HG03159 (cell line): ENCODE results near the gene HJV.
A peak's percentile ranks its signal among the peaks of the same experiment; 100 is the strongest.
"Not testable (repeated sequence)": the region's sequence is repeated elsewhere in the genome, so short reads cannot be mapped to it uniquely, and the experiment has no call there.

Experiments used
- ATAC-seq: cut with Tn5 transposase; IDR thresholded peaks from one replicate; pipeline ENCODE4 v1.9.1; 2021; ENCODE audit warnings: mild to moderate bottlenecking, moderate library complexity; ENCODE audit not compliant: unreplicated experiment

HJV gene, protein sequence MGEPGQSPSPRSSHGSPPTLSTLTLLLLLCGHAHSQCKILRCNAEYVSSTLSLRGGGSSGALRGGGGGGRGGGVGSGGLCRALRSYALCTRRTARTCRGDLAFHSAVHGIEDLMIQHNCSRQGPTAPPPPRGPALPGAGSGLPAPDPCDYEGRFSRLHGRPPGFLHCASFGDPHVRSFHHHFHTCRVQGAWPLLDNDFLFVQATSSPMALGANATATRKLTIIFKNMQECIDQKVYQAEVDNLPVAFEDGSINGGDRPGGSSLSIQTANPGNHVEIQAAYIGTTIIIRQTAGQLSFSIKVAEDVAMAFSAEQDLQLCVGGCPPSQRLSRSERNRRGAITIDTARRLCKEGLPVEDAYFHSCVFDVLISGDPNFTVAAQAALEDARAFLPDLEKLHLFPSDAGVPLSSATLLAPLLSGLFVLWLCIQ

DNA sequence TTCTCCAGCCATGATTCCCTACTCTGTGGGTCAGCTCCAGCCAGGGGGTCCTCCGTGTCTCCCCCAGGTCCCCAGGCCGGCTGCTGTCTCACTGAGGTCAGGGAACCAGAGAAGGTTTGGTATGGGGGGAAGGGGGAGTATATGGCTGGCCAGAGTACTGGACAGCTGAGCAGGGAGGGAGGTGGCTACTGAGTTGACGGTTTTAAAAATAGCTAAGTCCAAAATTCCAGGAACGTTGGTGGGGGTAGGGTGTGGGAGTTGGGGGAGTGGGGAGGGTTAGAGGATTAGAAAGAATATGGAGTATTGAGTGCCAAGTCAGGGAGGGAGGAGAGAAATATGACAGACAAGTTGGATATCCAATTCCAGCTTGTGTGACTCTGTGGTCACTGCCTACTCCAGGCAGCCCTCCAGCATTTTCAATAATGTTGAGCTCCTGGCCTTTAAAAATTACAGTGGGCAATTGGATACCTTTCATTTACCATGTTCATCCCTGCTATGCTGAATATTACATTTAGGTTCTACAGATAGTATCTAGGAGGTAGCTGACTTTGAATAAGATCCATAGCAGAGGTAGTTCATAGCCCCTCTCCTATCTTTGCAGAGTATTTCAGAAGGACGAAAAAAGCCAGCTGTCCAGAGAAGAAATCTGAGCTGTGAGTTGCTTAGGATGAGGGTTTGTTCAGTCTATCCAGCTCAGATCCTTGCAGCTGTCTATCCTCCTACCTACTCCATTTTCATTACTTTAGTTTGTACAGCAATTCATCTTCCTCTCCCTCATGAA is at the start of gene HJV:
Gene HJV (minus strand): TSS at position 114 of the 781 bp plus-strand sequence. CDS start 1,504 bp downstream, outside the sequence.
- no peak for ATAC-seq

DNA sequence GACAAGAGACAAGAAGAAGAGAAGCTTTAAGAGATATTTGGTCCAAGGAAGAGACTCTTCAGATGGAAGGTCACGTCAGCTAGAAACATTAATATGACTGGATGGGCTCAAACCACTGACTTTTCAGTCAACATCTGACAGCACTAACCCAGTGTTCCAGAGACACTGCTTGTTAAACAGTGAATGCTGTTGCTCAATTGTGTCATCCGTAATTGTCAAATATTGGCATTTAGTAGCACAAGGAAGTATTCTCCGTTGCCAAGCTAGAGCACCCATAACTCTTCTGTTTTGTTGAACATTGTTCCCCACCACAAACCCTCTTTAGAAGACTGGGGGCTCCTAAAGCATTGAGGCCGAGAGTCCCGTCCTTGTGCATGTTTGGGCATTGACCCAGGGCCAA is 37.6 kb upstream of the HJV start:
- not testable (repeated sequence) for ATAC-seq

DNA sequence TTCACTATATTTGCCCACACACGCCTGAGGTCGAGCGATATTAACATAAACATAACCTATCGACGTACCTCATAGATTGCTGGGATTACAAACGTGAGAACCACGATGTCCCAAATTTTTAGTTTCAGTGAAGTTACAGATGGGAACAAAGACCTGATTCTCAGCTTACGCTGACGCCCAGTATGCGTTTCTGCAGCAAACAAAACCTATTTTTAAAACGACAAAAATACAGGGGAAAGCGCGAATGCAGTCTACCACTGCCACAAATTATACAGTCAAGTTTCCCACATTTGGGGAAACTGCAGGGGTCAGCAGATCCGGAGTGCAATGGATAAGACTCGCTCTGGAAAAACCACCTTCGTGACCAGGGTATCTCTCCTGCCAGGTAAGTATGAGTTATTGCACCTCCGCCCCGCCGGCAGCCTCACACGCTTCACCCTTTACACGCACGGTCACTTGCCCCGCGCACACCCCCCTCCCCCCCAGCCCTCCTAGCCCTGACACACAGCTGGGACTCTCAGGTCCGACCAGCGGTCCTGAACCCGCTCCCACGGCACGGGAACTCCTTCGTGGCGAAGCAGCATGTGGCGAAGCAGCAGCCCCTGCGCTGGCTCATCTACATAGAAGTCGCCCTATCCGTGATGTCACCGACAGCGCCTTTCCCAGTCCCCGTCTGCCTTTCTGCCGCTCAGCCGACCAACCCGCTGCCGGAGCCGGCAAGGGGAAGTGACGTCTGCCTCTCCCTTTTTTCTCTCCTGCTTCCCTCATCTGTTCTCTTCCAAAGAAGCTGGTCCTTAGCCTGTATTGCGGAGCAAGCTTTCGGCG is 30.5 kb upstream of the HJV start:
- ATAC-seq: peak; percentile 76

DNA sequence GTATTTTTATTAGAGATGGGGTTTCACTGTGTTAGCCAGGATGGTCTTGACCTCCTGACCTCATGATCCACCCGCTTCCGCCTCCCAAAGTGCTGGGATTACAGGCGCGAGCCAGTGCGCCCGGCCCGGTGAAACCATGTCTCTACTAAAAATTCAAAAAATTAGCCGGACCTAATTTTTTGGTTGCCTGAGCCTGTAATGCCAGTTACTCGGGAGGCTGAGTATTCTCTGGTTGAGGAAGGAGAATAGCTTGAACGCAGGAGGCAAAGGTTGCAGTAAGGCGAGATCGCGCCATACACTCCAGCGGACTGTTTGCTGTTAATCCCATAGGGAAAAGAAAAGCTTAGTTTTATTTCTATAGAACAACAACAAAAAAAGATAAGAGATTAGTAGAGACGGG is 29.9 kb upstream of the HJV start:
- peak; percentile 12 for ATAC-seq

DNA sequence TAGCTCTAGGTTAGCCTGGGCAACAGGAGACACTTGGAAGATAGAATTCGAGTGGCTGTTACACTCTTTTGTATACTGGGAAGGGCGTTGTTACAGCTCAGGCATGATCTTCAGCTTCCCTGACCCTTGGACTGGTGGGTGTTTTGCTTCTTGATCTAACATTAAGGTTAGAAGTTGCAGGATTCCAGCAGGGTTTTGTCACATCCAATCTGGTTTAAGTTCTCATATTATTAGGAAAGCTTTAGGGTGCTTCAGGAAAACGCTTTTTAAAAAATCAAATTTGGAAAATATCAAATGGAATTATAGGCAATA is 29.1 kb upstream of the HJV start:
- ATAC-seq: not testable (repeated sequence)

DNA sequence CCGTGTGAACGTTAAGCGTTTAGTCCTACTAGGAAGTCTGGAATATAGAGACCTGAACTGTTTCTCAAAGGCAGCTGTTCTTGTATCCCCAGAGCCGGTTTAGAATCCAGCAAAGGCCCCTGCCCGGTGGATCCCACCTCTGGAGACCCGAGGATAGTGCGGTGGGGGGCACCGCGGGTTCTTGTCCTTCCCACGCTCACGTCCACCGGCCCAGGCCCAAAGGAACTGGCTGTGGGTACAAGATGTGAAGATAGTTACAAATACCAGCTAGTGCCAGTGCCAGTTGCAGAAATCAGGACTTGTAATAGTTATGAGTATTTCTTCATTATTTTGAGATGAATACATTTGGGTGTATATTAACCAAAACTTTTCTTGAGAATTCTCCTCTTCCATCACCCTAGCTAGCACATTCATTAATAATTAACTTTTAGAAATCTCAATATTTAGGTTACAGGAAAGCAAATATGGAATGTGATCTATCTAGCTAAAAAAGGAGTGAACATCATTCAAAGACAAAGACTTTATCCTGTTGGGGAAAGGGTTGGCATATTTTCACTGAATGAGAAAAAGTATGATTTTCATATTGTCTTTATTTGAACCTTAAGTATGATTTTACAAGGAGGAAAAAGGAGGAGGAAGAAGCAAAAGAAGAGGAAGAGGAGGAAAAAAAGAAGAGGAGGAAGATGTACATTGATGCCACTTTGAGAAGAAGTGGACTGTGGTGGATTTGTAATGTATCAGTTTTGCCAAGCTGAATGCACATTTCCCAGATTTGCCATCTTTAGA is 28.5 kb upstream of the HJV start:
- not testable (repeated sequence) for ATAC-seq

DNA sequence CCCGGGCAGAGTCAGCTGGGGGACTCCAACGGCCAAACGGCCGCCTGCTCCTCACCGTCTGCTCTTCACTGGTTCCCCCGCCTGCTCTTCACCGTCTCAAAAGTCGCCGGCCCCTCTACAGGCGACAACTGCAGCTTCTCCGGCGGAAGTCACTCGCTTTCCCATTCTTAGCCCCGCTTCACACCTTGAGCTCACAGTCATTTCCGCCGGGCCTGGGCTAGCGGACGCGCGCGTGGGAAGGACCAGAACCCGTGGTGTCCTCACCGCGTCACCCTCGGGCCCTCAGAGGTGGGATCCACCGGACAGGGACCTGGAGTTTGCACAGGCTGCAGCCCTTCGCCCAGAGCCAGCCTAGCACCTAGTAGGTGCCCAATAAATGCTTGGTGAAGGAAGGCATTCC is 27.9 kb upstream of the HJV start:
- no peak for ATAC-seq

DNA sequence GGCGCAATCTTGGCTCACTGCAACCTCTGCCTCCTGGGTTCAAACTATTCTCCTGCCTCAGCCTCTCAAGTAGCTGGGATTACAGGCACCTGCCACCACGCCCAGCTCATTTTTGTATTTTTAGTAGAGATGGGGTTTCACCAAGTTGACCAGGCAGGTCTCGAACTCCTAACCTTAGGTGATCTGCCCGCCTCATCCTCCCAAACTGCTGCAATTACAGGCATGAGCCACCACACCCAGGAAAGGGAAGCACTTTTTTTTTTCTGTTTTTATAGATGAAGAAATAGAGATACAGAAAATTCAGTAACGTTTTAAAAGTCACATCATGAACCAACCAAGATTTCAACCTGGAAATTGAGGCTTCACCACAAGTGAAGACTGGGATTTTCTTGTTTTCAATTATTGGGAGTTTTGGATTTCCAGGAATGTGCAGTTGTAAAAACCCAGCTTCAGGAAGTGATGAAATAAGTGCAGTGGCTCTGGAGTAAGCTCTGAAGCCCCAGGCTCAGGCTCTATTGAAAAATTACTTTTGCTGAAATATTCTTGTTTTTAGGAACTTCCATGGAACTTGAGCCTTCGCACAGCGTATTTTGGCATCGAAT is 27.1 kb upstream of the HJV start:
- not testable (repeated sequence) for ATAC-seq

DNA sequence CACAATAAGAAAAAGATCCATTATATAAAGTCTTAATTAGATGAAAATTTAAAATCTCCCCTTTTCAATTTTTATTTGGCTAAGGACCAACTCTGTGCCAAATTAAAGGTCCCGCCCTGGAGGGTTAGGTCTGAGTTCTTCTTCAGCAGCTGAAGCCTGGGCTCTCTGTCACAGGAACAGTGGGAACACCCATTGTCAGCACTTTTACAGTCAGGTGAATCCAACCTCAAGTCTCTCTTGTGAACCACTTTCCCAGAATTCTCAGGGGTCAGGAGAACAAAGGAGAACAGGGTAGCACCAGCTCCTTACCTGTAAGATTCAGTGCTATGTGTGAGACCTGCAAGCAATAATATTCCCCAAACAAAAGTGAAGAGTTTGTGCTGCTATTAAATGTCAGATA is 25.1 kb upstream of the HJV start:
- ATAC-seq: no peak

DNA sequence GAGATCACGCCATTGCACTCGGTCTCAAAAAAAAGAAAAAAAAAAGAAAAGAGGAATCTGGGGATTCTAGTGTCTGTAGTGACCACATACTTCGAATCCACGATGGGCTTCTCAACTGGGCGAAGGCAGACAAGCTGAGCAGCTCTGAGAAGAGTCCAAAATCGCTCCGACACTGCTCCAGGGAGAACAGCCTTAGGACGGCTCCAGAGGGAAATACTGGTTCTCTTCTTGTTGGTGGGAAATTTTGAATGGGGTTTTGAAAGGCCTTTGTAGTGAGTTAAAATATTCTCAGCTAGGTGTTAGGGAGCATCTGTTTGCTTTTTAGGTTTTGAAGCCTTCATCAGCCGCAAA is 18.3 kb upstream of the HJV start:
- ATAC-seq: no peak

DNA sequence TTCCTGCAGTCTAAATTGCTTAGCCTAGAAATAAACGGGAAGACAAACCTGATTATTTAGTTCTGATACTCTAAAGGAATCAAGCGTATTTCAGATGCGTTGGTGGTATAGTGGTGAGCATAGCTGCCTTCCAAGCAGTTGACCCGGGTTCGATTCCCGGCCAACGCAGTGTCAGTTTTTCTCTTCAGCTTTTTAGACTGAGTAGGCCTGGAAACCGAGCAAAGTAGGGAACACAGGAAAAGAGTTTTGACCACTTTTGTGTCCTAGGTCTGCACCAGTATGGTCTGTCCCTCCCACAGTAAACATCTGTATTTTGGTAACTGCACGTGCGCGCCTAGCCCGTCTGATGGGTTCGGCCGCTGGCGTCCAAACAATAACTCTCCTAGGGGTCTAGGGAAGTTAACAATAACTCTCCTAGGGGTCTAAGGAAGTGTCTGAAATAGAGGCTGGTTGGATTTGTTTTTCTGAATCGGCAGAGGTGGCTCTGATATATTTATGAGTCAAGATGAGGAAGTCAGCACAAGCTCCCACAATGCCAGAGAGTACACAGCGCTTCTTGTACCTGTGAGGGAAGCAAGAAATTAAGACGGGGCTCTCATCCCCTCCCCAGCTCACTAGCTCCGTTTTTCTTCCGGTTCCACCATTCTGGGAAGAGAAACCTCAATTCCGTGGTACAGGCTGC is 15.6 kb upstream of the HJV start:
- ATAC-seq: no peak

DNA sequence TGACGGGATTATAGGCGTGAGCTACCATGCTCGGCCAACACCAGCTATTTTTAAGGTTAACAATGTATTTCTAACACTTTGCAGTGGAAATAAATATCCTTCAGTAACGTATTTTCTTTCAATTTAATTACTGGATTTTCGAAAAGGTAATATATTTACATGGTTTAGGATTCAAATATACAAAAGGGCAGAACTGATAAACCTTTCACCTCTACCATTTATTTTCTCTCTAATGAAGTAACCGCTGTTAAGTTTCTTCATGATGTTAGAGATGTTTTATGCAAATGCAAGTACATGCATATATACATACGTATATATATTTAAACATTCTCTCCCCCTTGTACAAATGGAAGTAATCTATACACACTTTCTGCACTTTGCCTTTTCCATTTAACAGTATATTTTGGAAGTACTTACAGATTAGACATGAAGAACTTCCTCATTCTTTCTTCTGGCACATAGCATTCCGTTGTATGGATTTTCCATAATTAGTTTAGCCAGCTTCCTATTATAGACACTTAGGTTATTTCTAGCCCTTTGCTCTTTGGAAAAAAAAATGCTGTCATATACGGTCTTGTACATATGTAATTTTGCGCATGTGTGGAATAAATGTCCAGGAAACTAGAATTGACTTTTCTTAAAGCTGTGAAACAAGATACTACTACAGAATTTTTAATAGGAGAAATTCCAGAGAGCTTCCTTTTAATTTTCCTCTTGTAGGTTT is 14.9 kb upstream of the HJV start:
- ATAC-seq: no peak

DNA sequence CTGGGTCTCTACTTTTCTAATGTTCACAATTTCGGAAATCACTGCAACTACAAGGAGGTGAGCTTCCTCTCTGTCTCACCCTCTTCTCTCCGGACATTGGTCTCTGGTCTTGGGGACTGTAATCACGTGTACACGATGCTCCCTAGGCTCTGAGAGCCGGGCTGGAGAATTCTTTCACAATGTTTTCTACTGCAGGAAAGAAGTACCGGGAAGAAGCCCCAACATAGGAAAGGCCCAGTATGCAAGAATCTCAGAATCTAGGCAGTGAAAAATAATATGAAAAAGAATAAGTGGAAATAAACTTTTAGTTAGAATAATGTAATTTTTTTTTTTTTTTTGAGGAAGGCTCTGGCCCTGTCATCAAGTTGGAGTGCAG is 13.5 kb upstream of the HJV start:
- ATAC-seq: no peak

DNA sequence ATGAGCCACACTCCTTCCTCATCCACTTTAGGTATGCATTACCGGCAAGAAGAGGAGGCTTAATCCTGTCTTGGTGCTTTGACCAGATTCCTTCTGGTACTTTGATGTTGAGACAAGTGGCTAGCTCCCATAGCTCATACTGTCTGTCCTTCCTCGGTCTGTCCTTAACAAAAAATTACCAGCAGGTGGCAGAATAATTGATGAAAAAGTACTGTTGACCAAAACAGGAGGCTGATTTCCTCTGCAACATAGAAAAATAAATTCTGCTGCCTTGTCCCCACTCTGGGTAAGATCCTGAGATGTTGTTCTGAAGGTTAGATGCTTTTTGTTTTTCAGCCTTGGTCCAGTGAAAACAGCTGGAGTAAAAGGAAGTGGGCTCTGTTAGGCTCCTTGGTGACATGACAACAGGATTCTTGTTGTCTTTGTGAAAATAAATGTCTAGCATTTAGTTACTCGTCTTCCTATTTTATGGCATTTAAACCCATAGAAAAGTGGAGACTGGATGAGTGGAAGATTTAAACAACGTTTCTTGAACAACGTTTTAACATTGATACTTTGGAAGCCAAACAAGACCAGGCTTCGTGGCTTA is 11.2 kb upstream of the HJV start:
- no peak for ATAC-seq

DNA sequence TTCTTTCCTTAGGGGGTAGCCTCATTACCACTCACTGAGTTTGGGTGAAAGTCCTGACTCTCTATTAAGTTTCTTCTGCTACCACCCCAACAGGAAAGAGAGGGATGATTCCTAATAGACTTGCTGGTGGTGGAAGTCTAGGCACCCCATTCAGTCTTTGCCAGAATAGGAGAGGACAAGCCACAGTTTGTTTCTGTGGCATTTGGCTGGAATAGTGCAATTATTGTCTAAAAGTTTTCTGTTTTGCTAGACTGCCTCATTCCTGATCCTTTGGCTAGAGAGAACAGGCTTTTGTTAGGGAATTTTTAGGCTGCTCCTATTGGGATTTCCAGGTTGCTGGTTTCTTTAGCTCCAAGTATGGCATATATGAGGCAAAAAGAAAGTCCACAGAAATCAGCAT is 9.9 kb upstream of the HJV start:
- no peak for ATAC-seq

DNA sequence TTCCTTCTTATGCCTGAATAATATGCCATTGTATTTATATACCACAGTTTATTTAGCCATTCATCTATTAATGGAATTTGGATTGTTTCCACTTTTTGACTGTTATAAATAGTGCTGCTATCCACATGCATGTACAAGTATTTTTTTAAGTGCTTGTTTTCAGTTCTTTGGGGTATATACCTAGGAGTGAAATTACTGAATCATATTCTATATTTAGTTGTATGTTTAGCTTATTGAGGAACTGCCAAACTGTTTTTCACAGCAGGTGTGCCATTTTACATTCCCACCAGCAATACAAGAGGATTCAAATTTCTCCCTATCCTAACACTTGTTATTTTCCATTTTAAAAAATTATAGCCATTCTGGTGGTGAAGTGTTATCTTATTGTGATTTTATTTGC is 7.6 kb upstream of the HJV start:
- ATAC-seq: no peak

DNA sequence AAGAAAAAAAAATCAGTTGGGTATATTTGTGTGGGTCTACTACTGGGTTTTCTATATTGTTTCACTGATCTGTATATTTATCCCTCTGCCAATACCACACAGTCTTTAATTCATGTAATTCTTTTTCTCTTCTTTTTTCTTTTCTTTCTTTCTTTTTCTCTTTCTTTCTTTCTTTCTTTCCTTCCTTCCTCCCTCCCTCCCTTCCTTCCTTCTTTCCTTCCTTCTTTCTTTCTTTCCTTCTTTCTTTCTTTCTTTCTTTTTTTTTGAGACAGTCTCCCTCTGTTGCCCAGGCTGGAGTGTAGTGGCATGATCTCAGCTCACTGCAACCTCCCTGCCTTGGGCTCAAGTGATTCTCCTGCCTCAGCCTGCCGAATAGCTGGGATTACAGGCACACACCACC is 5.1 kb upstream of the HJV start:
- ATAC-seq: not testable (repeated sequence)

DNA sequence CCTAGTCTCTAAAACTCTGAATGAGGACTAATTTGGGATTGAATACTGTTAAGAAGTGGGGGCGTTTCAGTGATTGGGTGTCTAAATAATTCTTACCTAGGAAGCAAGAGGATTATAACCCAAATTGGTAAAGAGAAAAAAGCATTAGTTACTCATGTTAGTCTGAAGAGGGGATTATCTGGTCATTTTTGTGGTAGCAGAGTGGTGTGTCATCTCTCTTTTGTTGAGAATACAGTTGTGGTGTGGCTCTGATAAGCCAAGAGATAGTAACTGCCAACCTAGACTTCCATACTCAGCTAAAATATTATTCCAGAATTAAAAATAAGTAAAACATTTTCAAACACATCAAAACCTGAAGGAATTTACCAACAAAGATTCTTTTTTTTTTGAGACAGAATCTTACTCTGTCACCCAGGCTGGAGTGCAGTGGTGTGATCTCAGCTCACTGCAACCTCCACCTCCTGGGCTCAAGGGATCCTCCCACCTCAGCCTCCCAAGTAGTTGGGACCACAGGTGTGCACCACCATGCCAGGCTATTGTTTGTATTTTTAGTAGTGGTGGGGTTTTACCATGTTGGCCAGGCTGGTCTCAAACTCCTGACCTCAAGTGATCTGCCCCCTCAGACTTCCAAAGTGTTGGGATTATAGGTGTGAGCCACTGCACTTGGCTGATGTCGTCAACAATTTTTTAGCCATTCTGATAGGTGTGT is 4.4 kb upstream of the HJV start:
- ATAC-seq: not testable (repeated sequence)
